Fibroblast of skin of left biceps (primary cell): ENCODE results near the gene HYOU1.
"Not testable (repeated sequence)": the region's sequence is repeated elsewhere in the genome, so short reads cannot be mapped to it uniquely, and the experiment has no call there.

Experiments used
- DNase-seq, 2 experiments: peaks; one replicate each; pipeline ENCODE4 v3.0.0-alpha.2; 2013; ENCODE audit warnings: low read depth in 2 of 2

The HYOU1 gene

GRCh38 chr11:119084663-119085436, 27.8 kb upstream of the HYOU1 start, which contains the start of gene HMBS:
HMBS (plus strand) TSS chr11:119084881; CDS start chr11:119085034, 153 bp downstream.
- peak; percentile 72 to 80 for DNase-seq

DNA sequence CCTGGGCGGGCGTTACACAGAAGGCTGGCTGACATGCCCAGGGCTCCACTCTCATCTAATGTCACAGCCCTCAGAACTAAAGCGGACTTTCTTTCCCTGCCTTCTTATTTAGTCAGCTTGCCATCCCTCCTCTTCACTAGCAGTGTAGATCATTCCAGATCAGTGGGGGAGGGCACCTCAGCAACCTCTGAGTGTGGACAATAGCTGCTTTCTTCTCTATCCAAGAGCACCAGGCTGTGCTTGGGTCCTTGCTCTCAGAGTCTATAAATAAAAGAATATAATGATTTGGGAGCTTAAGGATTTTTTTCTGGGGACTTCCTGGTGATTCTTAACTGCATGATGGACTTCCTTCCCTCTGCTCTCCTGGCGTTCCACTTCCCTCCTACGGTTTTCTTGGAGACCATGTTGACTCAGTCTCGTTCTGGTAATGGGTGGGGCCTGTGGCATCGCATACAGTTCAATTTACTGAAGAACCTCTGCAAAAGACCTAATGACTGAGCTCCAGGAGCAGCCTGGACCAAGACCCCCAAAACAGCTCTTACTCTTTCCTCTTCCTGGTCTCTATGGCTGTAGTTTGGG, 24.8 kb upstream of the HYOU1 start:
- no peak for DNase-seq

DNA sequence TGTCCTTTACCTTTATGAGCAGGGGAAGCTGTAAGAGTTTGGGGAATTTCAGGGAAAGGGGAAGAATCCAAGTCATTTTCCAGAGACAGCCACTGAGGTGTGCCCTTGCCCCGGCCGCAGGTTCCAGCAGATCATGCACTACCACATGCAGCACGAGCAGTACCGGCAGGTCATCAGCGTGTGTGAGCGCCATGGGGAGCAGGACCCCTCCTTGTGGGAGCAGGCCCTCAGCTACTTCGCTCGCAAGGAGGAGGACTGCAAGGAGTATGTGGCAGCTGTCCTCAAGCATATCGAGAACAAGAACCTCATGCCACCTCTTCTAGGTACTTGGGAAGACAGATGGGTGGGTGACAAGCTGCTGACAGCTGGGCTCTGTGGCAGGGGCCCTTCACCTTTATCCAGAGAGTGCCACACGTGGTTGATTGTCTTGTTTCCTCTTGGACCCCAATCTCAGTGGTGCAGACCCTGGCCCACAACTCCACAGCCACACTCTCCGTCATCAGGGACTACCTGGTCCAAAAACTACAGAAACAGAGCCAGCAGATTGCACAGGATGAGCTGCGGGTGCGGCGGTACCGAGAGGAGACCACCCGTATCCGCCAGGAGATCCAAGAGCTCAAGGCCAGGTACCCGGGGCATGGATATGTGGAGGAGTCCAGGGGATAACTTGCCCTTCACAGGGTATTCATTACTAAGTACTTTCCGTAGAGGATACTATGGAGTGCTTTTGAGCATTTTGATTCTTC, 21.8 kb upstream of the HYOU1 start:
- DNase-seq = no peak

- no peak for DNase-seq
Measured at GRCh38 chr11:119077839-119078238, 20.8 kb upstream of the HYOU1 start.

DNA sequence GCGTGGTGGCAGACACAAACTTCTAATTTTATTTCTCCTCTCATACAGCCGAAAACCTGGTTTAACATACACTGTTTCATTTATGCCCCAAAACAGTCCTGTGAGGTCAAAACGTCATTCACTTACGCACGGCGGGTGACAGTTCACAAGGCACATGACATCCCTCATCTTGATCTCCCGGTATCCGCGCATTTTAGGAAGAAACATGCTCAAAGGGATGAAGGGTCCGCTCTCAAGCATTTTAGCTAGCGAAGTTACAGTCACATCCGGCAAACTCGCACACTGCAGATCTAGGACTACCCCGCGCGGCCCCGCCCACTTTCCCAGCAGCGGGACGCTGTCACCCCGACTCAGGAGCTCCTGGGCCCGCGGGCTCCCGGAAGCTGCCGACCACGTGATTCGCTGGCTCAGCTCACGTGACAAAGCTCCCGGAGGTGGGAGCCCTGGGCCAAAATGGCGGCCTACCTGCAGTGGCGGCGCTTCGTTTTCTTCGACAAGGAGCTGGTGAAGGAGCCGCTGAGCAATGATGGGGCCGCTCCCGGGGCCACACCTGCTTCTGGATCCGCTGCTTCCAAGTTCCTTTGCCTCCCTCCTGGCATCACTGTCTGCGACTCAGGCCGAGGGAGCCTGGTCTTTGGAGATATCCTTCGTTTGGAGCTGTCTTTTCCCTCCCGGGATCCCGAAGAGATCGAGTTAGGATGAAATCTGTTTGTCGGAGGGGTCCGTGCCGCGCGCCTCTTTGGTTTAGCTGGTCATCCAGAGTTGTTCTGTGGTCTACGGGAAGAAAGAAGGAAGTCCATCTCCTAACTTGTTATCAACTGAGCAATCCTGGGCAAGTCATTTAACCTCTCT, 10.6 kb upstream of the HYOU1 start, which contains the start of gene VPS11:
Gene VPS11 (plus strand): TSS at position 448 of the 852 bp plus-strand sequence. CDS start 6 bp downstream, at position 454.
- DNase-seq = peak; percentile 82

DNA sequence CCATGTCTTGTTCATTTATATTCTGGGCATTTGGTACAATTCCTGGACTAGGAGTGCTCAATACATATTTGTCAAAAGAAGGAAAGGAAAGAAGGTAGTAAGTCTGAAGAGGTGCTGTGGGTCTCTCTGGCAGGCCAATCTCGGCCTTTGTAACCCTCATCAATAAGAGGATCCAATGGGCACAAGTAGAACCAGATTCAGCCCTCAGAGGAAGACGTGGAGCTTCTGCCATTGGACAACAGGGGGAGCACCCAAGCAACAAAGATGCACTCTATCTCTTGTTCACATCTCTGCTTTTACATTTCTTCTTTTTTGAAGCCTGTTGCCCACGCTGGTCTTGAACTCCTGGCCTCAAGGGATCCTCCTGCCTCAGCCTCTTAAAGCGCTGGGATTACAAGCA, 8.4 kb upstream of the HYOU1 start:
- DNase-seq = no peak

DNA sequence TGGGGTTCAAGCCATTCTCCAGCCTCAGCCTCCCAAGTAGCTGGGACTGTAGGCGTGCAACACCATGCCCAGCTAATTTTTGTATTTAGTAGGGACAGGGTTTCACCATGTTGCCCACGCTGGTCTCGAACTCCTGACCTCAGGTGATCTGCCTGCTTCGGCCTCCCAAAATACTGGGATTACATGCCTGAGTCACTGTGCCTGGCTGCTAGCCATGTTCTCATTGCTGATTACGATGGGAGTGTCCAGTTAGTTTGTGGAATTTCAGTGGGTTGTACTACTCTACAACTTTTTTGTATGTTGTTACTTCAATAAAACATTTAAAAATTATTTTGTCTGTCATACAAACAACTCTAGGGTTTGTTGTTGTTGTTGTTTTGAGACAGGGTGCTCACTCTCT, 5.8 kb upstream of the HYOU1 start:
- DNase-seq = no peak

- no peak for DNase-seq
Measured at GRCh38 chr11:119061256-119061655, 4.3 kb upstream of the HYOU1 start.

GRCh38 chr11:119059128-119059527, 2.1 kb upstream of the HYOU1 start:
- not testable (repeated sequence) for DNase-seq

- no peak for DNase-seq
Measured at GRCh38 chr11:119056421-119056999, 495 bp downstream of the HYOU1 start.

- no peak for DNase-seq
Measured at GRCh38 chr11:119055901-119056300, 1.1 kb downstream of the HYOU1 start.

DNA sequence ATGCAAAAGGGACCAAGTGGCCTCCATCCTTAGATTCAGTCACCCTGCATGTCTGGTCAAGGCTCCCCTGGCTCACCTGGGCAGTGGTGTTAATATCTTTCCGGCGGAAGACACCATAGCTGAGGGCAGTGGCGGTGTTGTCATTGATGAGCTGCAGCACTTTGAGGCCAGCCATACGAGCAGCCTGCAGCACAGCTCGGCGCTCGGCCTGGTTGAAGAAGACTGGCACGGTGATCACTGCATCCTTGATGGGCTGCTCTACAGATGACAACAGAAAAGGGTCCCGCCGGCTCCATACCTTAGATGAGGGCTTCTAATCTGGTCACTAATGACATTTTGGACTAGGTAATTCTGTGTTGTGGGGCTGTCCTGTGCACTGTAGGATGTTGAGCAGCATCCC, 2.6 kb downstream of the HYOU1 start:
- DNase-seq = no peak

DNA sequence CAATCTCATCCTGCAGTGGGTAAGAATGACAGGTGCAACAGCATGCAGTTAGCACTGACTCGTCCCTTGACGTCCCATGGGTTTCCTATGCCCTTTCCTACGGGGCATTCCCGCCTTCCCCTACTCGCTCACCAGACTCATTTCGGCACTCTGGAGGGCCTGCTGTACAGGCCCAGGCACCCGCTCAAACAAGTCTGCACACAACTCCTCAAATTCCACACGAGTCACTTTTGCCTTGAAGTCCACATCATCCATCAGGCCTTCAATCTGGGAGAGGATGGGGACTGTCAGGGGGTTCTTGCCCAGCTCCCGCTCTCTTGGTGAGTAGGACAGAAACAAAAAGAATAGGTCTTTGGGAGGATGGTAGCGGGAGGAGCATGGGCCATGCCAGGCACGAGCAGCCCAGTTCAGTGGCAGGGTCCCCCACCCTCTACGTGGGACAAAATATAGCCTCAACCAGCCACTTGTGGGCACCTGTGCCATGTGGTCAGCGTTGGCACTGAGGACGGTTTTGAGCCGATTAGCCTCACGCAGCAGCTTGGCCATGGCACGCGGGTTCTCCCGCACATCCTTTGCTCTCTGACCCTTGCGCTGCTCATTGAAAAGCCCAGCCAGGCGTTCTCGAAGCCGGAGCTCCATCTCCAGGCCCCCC, 4.7 kb downstream of the HYOU1 start:
- no peak for DNase-seq

DNA sequence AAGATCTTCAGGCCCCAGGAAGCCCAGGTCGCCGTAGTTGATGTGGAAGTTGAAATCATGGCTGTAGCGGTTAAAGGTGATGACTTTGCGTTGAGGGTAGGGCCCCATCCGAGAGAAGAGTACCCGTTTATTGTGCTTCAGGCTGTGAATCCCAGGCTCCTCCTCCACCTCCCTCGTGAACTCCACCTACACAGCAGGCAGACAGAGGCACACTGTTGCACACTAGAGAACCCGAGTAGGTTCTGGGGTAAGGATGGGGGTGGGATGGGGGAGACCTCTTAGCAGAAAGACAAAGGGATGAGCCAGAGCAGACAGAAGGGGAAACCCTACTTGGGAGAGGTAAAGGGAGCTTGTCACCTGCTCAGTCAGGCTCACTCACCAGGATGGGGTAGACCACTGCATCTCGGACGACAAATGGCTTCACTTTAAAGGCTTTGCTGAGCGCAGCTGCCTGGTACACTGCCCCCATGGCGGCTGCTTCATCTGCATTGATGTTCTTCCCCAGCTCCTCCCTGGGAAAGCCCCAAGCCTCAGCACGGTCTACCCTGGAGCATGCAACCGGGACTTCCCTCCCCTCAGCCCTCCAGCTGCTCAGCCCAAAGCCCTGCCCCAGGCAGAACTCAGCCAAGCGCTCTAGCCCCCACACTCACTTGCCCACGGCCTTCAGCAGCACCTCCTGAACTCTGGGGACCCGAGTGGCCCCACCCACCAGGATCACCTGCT, 5.4 kb downstream of the HYOU1 start:
- DNase-seq = no peak

- DNase-seq = no peak
Measured at GRCh38 chr11:119049081-119049480, 7.9 kb downstream of the HYOU1 start.

DNA sequence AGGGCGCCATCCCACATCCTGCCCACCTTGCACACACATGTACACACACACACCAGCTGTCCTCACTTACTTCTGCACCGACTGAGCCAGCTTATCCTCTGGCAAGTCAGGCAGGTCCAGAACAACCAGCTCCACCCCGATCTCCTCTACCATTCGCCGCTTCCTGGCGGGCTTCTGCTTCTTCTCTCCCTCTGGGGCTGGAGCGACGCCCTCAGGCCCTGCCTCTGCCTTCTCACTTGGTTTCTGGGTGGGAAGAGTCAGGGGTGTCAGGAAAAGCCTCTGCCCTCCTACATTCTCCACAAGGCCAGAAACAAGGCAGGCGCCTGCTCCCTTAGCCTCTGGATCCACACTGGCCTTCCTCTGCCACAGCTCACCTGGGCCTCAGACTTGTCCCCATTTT, 8.4 kb downstream of the HYOU1 start:
- no peak for DNase-seq

DNA sequence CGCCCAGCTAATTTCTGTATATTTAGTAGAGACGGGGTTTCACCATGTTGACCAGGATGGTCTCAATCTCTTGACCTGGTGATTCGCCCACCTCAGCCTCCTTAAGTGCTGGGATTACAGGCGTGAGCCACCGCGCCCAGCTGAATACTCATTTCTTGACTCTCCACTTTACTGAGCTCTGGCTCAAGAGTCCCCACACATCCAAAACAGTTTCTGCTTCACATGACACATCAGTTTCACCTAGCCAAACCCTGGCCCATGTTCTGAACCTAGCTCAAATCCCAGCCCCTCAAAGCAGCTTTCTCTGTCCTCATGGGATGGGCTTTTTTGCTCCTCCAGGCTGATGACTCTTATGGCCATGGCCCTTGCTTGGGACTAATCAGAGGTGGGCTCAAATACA, 9.8 kb downstream of the HYOU1 start:
- DNase-seq = no peak

- DNase-seq = no peak
Measured at GRCh38 chr11:119046489-119046888, 10.5 kb downstream of the HYOU1 start.

DNA sequence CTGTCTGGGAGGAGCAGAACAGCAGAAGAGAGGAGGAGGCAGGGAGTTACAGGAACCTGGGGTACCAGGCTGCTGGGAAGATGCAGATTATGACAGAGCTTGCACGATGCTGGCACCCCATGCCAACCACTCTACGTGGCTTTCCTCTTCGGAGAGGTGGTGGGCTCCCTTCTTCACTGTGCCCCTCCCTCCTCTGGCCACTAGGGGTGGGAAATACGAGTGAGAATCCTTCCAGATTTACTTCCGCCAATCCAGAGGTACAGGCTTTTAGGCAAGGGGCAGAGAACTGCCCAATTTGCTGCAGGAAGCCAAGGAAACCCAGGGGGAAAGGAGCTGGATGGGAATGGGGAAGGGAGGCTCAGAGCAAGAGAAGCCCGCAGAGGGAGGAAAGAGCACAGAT, 12.3 kb downstream of the HYOU1 start:
- no peak for DNase-seq

DNA sequence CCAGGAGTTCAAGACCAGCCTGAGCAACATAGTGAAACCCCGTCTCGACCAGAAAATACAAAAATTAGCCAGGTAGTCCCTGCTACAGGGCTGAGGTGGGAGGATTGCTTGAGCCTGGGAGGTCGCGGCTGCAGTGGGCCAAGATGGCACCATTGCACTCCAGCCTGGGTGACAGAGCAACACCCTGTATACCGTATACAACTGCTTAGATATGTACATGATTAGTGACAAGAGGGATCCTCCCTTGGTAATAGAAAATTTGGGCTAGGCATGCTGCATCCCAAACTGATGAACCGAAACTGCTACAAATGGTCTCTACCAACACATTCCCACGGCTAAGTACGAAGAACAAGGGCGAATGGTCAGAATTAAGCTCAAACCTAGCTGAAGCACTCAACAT, 14.1 kb downstream of the HYOU1 start:
- DNase-seq = no peak
